Left lung (tissue), 10 donors: ENCODE measurements around the gene COQ9. TPM values are rescaled to one million over a fixed set of nuclear protein-coding genes. Genes with fewer than 3 reads are reported as not detected.

Experiments used
- ATAC-seq: fragments of 200-7000 bp; cut with Tn5 transposase; one replicate; pipeline ENCODE4 v1.9.1; 2020; ENCODE audit warnings: moderate library complexity
- DNase-seq, 4 donors: peaks; one replicate each; pipeline ENCODE4 v3.0.0-alpha.2; 2013 to 2020
- H3K27ac ChIP-seq, 2 donors: fragments of 200-600 bp; sonication (generic) in 1 of 2; one replicate each; pipeline versions ENCODE4 v1.5.0 to v1.8.0; 2020 to 2021
- H3K27me3 ChIP-seq, 2 donors: fragments of 200-600 bp; sonication (generic) in 1 of 2; one replicate each; pipeline versions ENCODE4 v1.5.0 to v1.8.0; 2020 to 2021
- H3K36me3 ChIP-seq, 2 donors: fragments of 200-600 bp; sonication (generic) in 1 of 2; one replicate each; pipeline versions ENCODE4 v1.5.0 to v1.8.0; 2020 to 2021
- H3K4me1 ChIP-seq, 2 donors: fragments of 200-600 bp; one replicate each; pipeline ENCODE4 v1.8.0; 2021
- H3K4me3 ChIP-seq, 2 donors: fragments of 200-600 bp; sonication (generic) in 1 of 2; one replicate each; pipeline versions ENCODE4 v1.5.0 to v1.8.0; 2020 to 2021; ENCODE audit warnings: mild to moderate bottlenecking in 1 of 2
- H3K9me3 ChIP-seq, 2 donors: fragments of 200-600 bp; sonication (generic) in 1 of 2; one replicate each; pipeline versions ENCODE4 v1.5.0 to v1.8.0; 2020 to 2021
- intact Hi-C, 2 donors: fragments of 100-400 bp; cut with DNase I; formaldehyde crosslinking; loops; one replicate each; pipeline versions ENCODE4 v1.11.2 to v1.14.2; 2022
- polyA plus RNA-seq, 6 donors: library from polyadenylated mRNA; unstranded; fragments of 120-200 nt; gene quantifications; one replicate each; pipeline ENCODE4 v1.2.1, GENCODE V29; 2013; ENCODE audit not compliant: insufficient read length in 6 of 6
- total RNA-seq, 2 donors: library from RNA; stranded (reverse); fragmentation: NEBNext Ultra II Directional; extraction: Animal tissue kit (Norgen Biotek cat#: 25700); gene quantifications; one replicate each; pipeline ENCODE4 v1.2.1, GENCODE V29; 2021
- TF ChIP-seq, protein P1 (sequence below), 2 donors: fragments of 200-600 bp; sonication (generic) in 1 of 2; IDR thresholded peaks; one replicate each; pipeline versions ENCODE4 v1.5.0 to v1.8.0; 2021; ENCODE audit warnings: antibody characterized with exemption in 2 of 2
- donor health status: DM: no; HTN: yes; CAD: no.
- donor health status: DM: no; HTN: no; CAD: no.

COQ9 gene
- total and polyA plus RNA-seq, 8 donors = 47.3 to 67.8 (median 60.7) TPM

- intact Hi-C loops = no loop called here
- ATAC-seq (no peak), DNase-seq (no peak)
- TF ChIP-seq, protein P1, sequence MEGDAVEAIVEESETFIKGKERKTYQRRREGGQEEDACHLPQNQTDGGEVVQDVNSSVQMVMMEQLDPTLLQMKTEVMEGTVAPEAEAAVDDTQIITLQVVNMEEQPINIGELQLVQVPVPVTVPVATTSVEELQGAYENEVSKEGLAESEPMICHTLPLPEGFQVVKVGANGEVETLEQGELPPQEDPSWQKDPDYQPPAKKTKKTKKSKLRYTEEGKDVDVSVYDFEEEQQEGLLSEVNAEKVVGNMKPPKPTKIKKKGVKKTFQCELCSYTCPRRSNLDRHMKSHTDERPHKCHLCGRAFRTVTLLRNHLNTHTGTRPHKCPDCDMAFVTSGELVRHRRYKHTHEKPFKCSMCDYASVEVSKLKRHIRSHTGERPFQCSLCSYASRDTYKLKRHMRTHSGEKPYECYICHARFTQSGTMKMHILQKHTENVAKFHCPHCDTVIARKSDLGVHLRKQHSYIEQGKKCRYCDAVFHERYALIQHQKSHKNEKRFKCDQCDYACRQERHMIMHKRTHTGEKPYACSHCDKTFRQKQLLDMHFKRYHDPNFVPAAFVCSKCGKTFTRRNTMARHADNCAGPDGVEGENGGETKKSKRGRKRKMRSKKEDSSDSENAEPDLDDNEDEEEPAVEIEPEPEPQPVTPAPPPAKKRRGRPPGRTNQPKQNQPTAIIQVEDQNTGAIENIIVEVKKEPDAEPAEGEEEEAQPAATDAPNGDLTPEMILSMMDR (IDR thresholded peaks at IDR 0.05) = no peak
- Histone ChIP-seq H3K4me1 (peaks cover 6 to 11% of the 10 kb centered on the region in 2 donors), H3K4me3 (no peak overlapping the region), H3K36me3 (peaks cover 6 to 54% of the 10 kb centered on the region in 2 donors), H3K27ac (no peak overlapping the region), H3K27me3 (no peaks in the 10 kb centered on the region), H3K9me3 (no peaks in the 10 kb centered on the region)
Observed at GRCh38 chr16:57426356-57426755, 20.9 kb upstream of the COQ9 start.

- ATAC-seq (no peak), DNase-seq (no peak)
- intact Hi-C loops = no loop called here
- Histone ChIP-seq H3K4me1 (peaks cover 3 to 10% of the 10 kb centered on the region in 2 donors), H3K27me3 (no peaks in the 10 kb centered on the region), H3K36me3 (peaks cover 6 to 64% of the 10 kb centered on the region in 2 donors), H3K27ac (no peak overlapping the region), H3K9me3 (no peaks in the 10 kb centered on the region), H3K4me3 (no peak overlapping the region)
- TF ChIP-seq, protein P1 (IDR thresholded peaks at IDR 0.05) = no peak
Observed at GRCh38 chr16:57427307-57427706, 20.0 kb upstream of the COQ9 start.

DNA sequence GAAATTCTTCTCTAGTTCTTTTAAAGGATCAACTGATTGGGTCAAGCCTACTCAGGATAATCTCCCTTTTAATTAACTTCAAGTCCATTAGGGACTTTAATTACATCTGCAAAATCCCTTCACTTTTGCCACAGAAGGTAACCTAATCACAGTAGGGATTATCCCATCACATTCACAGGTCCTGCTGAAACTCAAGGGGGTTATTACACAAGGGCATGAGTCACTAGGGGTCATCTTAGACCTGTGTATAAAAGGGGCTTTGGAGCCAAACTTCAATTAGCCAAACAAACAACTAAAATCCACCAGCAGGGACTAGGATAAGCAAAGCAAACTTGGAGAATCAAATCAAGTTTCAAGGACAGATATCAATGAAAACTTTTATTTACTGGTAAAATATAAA, 19.5 kb upstream of the COQ9 start:
- no peak overlapping the region for H3K27ac ChIP-seq
- intact Hi-C loops = no loop called here
- ATAC-seq = no peak

GRCh38 chr16:57430955-57431354, 16.3 kb upstream of the COQ9 start:
- intact Hi-C loops = no loop called here
- peaks cover 6 to 100% of the 10 kb centered on the region in 2 donors for H3K36me3 ChIP-seq

More for the DNA sequence above, 19.5 kb upstream of the COQ9 start:
- H3K4me3 ChIP-seq = no peak overlapping the region
- no peaks in the 10 kb centered on the region for H3K27me3 ChIP-seq
- peaks cover 6 to 69% of the 10 kb centered on the region in 2 donors for H3K36me3 ChIP-seq
- no peaks in the 10 kb centered on the region for H3K9me3 ChIP-seq
- TF ChIP-seq, protein P1 (IDR thresholded peaks at IDR 0.05) = no peak
- DNase-seq = no peak
- H3K4me1 ChIP-seq = peaks cover 0 to 6% of the 10 kb centered on the region in 2 donors

GRCh38 chr16:57432505-57432904, 14.8 kb upstream of the COQ9 start:
- no peak for DNase-seq
- no peak overlapping the region for H3K27ac ChIP-seq
- no peak for ATAC-seq
- H3K36me3 ChIP-seq = peaks cover 6 to 100% of the 10 kb centered on the region in 2 donors
- H3K9me3 ChIP-seq = no peaks in the 10 kb centered on the region
- no peaks in the 10 kb centered on the region for H3K27me3 ChIP-seq
- H3K4me3 ChIP-seq = no peak overlapping the region
- intact Hi-C loops = no loop called here
- no peaks in the 10 kb centered on the region for H3K4me1 ChIP-seq
- TF ChIP-seq, protein P1 (IDR thresholded peaks at IDR 0.05) = no peak

More at GRCh38 chr16:57430955-57431354, 16.3 kb upstream of the COQ9 start:
- H3K4me3 ChIP-seq = no peak overlapping the region
- H3K27me3 ChIP-seq = no peaks in the 10 kb centered on the region
- H3K27ac ChIP-seq = no peak overlapping the region
- DNase-seq = no peak
- ATAC-seq = no peak
- TF ChIP-seq, protein P1 (IDR thresholded peaks at IDR 0.05) = no peak
- no peaks in the 10 kb centered on the region for H3K4me1 ChIP-seq
- no peaks in the 10 kb centered on the region for H3K9me3 ChIP-seq
